Ascending aorta (tissue), 2 donors: ENCODE results near the gene CCDC88A. TPM values are rescaled to one million over a fixed set of nuclear protein-coding genes. Genes with fewer than 3 reads are reported as not detected.
"Not testable (repeated sequence)": the region's sequence is repeated elsewhere in the genome, so short reads cannot be mapped to it uniquely, and the experiment has no call there.

ENCODE experiments used
- DNase-seq, 2 donors: peaks; one replicate each; pipeline ENCODE4 v3.0.0-alpha.2; 2019; ENCODE audit warnings: low spot score in 2 of 2
- H3K27ac ChIP-seq, 2 donors: fragments of 200-600 bp; sonication (generic); one replicate each; pipeline ENCODE4 v1.5.1; 2016 to 2017; ENCODE audit warnings: mild to moderate bottlenecking in 1 of 2
- H3K27me3 ChIP-seq: fragments of 200-600 bp; sonication (generic); one replicate; pipeline ENCODE4 v1.5.1; 2017
- H3K36me3 ChIP-seq, 2 donors: fragments of 200-600 bp; sonication (generic); one replicate each; pipeline ENCODE4 v1.5.1; 2016
- H3K4me1 ChIP-seq, 2 donors: fragments of 200-600 bp; sonication (generic); one replicate each; pipeline ENCODE4 v1.5.1; 2016 to 2017; ENCODE audit warnings: mild to moderate bottlenecking in 1 of 2
- H3K4me3 ChIP-seq, 2 donors: fragments of 200-600 bp; sonication (generic); one replicate each; pipeline ENCODE4 v1.5.1; 2016 to 2017; ENCODE audit warnings: mild to moderate bottlenecking in 1 of 2
- H3K9me3 ChIP-seq, 2 donors: fragments of 200-600 bp; sonication (generic); one replicate each; pipeline ENCODE4 v1.5.1; 2016
- intact Hi-C: fragments of 100-400 bp; cut with DNase I; formaldehyde crosslinking; loops from one replicate; pipeline ENCODE4 v1.15.1; 2023
- total RNA-seq: library from RNA; depleted of rRNA; stranded (reverse); fragments of >200 nt; gene quantifications from one replicate; pipeline ENCODE4 v1.1.0, GENCODE V29; 2016
- TF ChIP-seq, protein P1 (sequence below), 3 experiments: fragments of 200-600 bp in 2 of 3; fragments of 450-650 bp in 1 of 3; sonication (generic) in 2 of 3; IDR thresholded peaks; one replicate each; pipeline ENCODE4 v1.5.1; 2016 to 2019; ENCODE audit warnings: antibody characterized with exemption in 3 of 3, mild to moderate bottlenecking in 1 of 3, moderate library complexity in 1 of 3

CCDC88A gene
- total RNA-seq, 1 donor from 2014 or later = 39.2 TPM

DNA sequence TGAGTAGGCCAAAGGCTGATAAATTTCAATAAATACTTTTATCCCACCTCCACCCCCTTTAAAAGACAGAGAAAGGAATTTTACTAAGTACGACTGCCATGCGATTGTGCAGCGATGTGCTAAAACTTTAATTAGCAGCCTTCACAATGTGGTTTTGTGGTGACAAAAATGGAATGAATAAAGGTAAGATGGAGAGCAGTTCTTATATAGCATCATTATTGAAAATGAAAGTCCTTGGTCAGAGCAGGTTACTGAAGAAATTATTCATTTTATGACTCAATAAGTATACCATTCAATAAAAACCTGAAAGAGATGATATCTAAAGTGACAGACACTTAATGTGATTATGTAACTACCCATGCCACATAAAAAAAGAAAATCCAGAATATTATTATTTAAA, 117.4 kb downstream of the CCDC88A start:
- H3K36me3 ChIP-seq = peaks cover 0 to 27% of the 10 kb centered on the region in 2 donors
- no peak overlapping the region for H3K4me3 ChIP-seq
- H3K27ac ChIP-seq = no peak overlapping the region
- TF ChIP-seq, protein P1, sequence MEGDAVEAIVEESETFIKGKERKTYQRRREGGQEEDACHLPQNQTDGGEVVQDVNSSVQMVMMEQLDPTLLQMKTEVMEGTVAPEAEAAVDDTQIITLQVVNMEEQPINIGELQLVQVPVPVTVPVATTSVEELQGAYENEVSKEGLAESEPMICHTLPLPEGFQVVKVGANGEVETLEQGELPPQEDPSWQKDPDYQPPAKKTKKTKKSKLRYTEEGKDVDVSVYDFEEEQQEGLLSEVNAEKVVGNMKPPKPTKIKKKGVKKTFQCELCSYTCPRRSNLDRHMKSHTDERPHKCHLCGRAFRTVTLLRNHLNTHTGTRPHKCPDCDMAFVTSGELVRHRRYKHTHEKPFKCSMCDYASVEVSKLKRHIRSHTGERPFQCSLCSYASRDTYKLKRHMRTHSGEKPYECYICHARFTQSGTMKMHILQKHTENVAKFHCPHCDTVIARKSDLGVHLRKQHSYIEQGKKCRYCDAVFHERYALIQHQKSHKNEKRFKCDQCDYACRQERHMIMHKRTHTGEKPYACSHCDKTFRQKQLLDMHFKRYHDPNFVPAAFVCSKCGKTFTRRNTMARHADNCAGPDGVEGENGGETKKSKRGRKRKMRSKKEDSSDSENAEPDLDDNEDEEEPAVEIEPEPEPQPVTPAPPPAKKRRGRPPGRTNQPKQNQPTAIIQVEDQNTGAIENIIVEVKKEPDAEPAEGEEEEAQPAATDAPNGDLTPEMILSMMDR (IDR thresholded peaks at IDR 0.05) = no peak
- no peaks in the 10 kb centered on the region for H3K4me1 ChIP-seq
- no peaks in the 10 kb centered on the region for H3K9me3 ChIP-seq
- intact Hi-C loops = no loop called here
- H3K27me3 ChIP-seq = no peaks in the 10 kb centered on the region
- no peak for DNase-seq

DNA sequence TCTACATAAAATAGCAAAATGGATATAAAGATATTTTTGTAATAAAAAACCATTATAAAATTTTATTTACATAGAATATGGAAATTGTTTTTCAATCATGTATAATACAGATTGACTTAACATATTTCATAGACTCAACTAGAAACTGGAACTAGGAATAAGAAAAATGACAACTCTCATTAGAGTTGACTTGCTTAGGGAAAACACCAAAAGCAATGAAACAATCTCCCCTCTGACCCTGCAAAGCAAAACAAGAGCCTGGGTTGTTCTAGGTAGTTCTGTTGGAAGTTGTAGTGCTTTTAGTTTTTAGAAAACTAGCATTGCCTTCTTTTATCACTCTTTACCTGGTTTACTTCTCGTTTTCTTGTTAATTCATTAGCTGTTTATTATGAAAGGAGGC, 118.4 kb downstream of the CCDC88A start:
- Histone ChIP-seq H3K27ac (no peak overlapping the region), H3K4me3 (no peak overlapping the region), H3K4me1 (no peaks in the 10 kb centered on the region), H3K9me3 (no peaks in the 10 kb centered on the region), H3K36me3 (peaks cover 0 to 23% of the 10 kb centered on the region in 2 donors), H3K27me3 (no peaks in the 10 kb centered on the region)
- TF ChIP-seq, protein P1 (IDR thresholded peaks at IDR 0.05) = no peak
- DNase-seq = no peak
- intact Hi-C loops = no loop called here

DNA sequence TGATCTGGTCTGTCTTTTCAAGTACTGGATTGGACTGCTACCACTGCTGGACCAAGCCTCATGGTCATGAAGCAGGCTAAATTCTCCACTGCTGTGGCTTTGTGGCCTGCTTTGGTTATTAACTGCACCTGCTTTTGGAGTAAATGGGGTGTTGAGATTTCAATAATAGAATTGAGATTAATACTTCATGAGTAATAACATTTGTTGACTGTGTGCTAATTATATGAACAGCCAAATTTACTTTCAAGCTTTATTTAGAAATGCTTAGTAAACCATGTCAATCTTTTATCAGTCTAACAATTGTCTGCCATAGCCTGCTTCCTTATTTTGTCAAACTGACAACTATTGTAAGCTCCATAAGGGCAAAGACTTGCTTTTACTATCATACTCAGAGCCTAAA, 123.3 kb downstream of the CCDC88A start:
- DNase-seq = no peak
- Histone ChIP-seq H3K9me3 (no peaks in the 10 kb centered on the region), H3K27me3 (no peaks in the 10 kb centered on the region), H3K27ac (no peak overlapping the region), H3K36me3 (peaks cover 6 to 18% of the 10 kb centered on the region in 2 donors), H3K4me3 (no peak overlapping the region), H3K4me1 (no peaks in the 10 kb centered on the region)
- TF ChIP-seq, protein P1 (IDR thresholded peaks at IDR 0.05) = no peak
- intact Hi-C loops = no loop called here

DNA sequence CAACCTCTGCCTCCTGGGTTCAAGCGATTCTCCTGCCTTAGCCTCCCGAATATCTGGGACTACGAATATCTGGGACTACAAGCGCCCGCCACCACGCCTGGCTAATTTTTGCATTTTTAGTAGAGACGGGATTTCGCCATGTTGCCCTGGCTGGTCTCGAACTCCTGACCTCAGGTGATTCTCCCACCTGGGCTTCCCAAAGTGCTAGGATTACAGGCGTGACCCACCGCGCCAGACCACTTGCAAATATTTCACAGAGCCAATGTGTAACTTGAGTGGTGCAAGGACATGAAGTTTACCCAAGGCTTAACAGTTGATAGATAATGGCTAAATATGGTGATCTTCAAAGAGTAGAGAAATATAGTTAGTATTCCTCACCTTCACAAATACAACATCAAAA, 136.6 kb downstream of the CCDC88A start:
- H3K4me1 ChIP-seq = peaks cover 0 to 9% of the 10 kb centered on the region in 2 donors
- peak overlapping the region; percentile 92 for H3K27ac ChIP-seq
- intact Hi-C loops = loop anchor here (5.0 kb wide), 3 partner anchors 51 to 234 kb away; partner anchors contain the start of genes CFAP36, CLHC1 and RPS27A

DNA sequence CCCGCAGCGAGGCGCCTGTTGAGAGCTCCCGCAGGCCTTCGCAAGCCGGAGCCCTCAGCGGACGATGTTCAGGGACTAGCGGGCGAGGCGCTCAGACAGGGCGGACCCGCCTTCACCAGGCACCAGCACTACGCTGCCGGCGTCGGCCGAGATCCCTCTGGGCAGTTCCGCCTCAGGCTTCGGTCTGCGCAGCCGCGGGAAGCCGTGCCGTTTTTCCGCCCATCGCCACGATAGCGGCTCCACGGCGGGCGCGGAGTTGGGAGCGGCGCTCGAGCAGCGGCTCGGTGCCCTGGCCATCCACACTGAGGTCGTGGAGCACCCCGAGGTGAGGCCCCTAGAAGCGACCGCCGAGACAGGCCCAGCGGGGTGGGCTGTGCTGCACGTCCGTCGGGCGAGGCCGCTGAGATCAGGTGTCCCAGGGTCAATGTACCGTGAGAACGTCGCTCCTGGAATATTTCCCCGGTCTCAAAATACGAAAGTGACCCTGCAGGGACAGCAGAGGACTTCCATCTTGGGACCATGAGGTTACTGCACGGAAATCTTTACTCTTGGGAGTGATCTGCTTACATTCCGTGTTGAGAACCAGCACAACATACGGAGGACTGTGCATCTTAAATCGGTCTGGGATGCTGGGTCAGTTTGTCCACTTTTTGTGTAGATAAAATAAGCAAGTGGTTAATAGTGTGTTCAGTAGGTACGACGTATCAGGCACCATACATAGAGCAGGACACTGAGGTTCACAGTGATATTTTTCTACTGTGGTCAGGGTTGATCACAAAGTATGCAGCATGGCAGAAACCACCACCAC, 137.3 kb downstream of the CCDC88A start:
- Histone ChIP-seq H3K4me1 (peaks cover 0 to 9% of the 10 kb centered on the region in 2 donors), H3K9me3 (no peaks in the 10 kb centered on the region), H3K36me3 (no peaks in the 10 kb centered on the region), H3K27ac (peak overlapping the region; percentile 92), H3K4me3 (peak overlapping the region; percentile 81 to 87), H3K27me3 (no peaks in the 10 kb centered on the region)
- intact Hi-C loops = loop anchor here (1.0 to 5.0 kb wide), 4 partner anchors 13 to 235 kb away; partner anchors contain the start of genes CFAP36, CLHC1, MTIF2 and RPS27A
- peak; percentile 43 to 92 for DNase-seq
- TF ChIP-seq, protein P1 (IDR thresholded peaks at IDR 0.05) = no peak

More for the DNA sequence above, 136.6 kb downstream of the CCDC88A start:
- H3K9me3 ChIP-seq = no peaks in the 10 kb centered on the region
- no peak for DNase-seq
- TF ChIP-seq, protein P1 (IDR thresholded peaks at IDR 0.05) = no peak
- H3K4me3 ChIP-seq = peak overlapping the region; percentile 81 to 87
- no peaks in the 10 kb centered on the region for H3K36me3 ChIP-seq
- no peaks in the 10 kb centered on the region for H3K27me3 ChIP-seq

DNA sequence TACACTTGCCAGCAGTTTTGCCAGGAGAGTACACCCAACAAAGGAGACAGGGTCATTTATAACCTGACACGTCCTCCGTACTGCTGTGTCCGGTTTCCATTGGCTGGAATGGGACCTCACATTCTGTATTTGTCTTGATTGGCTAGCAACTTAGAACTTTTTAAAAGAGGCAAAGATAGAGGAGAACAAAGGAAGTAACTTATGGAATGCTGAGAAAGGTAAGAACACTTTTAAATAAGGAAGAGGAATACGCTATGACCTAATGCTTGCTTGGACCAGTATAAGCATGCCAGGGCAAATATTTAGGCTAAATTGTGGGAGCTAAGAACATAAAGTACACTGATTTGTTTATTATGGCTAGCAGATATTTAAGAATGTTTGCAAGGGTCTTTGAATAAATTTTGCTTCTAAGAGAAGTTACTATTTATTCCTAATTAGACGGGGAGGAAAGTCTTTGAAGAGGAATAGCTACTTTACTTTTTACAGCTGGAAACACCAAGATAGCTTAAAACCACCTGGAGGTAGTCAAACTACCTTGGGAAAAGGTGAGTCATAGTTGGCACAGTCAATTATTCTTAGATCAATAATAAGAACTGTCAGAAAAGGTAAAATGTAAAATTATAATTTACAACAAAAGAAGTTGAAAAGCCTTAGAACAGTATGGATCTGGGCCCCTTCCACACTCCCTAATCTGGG, 138.7 kb downstream of the CCDC88A start:
- H3K36me3 ChIP-seq, H3K9me3 ChIP-seq, H3K4me1 ChIP-seq, H3K27me3 ChIP-seq, DNase-seq: not testable (repeated sequence)
- H3K27ac ChIP-seq = peak overlapping the region; percentile 92
- peak overlapping the region in 1 of 2 donors; percentile 87 for H3K4me3 ChIP-seq
- intact Hi-C loops = loop anchor here (5.0 kb wide), 3 partner anchors 49 to 236 kb away; partner anchors contain the start of genes CFAP36, CLHC1 and RPS27A

DNA sequence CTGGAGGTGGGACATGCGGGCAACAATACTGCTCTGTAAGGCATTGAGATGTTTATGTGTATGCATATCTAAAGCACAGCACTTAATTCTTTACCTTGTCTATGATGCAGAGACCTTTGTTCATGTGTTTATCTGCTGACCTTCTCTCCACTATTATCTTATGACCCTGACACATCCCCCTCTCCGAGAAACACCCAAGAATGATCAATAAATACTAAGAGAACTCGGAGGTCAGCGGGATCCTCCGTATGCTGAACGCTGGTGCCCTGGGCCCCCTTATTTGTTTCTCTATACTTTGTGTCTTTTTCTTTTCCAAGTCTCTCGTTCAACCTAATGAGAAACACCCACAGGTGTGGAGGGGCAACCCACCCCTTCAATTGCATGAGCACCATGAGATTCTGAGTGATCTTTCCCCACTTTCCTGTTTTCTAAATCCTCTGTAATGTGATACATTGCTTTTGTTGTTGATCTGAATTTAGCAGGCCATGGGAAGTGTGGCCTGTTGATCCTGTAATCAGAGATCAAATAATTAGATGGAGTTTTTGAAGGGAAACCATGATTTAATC, 139.7 kb downstream of the CCDC88A start:
- H3K36me3 ChIP-seq, H3K9me3 ChIP-seq, H3K4me3 ChIP-seq, H3K27ac ChIP-seq, DNase-seq, H3K27me3 ChIP-seq, H3K4me1 ChIP-seq: not testable (repeated sequence)
- intact Hi-C loops = loop anchor here (5.0 kb wide), 3 partner anchors 48 to 237 kb away; partner anchors contain the start of genes CFAP36, CLHC1 and RPS27A

DNA sequence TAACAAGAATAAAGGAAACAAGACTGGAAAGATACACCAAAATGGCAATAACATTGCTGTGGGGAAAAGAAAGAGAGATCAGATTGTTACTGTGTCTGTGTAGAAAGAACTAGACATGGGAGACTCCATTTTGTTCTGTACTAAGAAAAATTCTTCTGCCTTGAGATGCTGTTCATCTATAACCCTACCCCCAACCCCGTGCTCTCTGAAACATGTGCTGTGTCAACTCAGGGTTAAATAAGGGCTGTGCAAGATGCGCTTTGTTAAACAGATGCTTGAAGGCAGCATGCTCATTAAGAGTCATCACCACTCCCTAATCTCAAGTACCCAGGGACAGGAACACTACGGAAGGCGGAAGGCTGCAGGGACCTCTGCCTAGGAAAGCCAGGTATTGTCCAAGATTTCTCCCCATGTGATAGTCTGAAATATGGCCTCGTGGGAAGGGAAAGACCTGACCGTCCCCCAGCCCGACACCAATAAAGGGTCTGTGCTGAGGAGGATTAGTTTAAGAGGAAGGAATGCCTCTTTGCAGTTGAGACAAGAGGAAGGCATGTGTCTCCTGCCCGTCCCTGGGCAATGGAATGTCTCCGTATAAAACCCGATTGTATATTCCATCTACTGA, 140.3 kb downstream of the CCDC88A start:
- H3K36me3 ChIP-seq, intact Hi-C loops: not testable (repeated sequence)

More for the DNA sequence above, 140.3 kb downstream of the CCDC88A start:
- H3K27ac ChIP-seq, DNase-seq, H3K27me3 ChIP-seq, H3K4me3 ChIP-seq, H3K9me3 ChIP-seq, H3K4me1 ChIP-seq: not testable (repeated sequence)
